Transverse colon (tissue), 4 donors: ENCODE results near the gene SLC38A7. TPM values are rescaled to one million over a fixed set of nuclear protein-coding genes. Genes with fewer than 3 reads are reported as not detected.

ENCODE experiments used
- DNase-seq: peaks from one replicate; pipeline ENCODE4 v3.0.0-alpha.2; 2019
- H3K27ac ChIP-seq, 4 donors: fragments of 200-600 bp; sonication (generic); 2 replicates each; pipeline ENCODE4 v1.5.1; 2016 to 2018; ENCODE audit warnings: inconsistent platforms in 4 of 4
- H3K27me3 ChIP-seq: fragments of 200-600 bp; sonication (generic); 2 replicates; pipeline ENCODE4 v1.5.1; 2017; ENCODE audit warnings: inconsistent platforms
- H3K36me3 ChIP-seq, 4 donors: fragments of 200-600 bp; sonication (generic); 2 replicates each; pipeline ENCODE4 v1.5.1; 2017 to 2019; ENCODE audit warnings: inconsistent platforms in 4 of 4
- H3K4me1 ChIP-seq, 4 donors: fragments of 200-600 bp; sonication (generic); 2 replicates each; pipeline ENCODE4 v1.5.1; 2017 to 2020; ENCODE audit warnings: inconsistent platforms in 4 of 4
- H3K4me3 ChIP-seq, 4 donors: fragments of 200-600 bp; sonication (generic); 1 replicate in 1 of 4; 2 replicates in 3 of 4; pipeline versions ENCODE4 v1.5.1 to v1.6.1; 2017 to 2019; ENCODE audit warnings: inconsistent platforms in 4 of 4
- H3K9me3 ChIP-seq, 2 donors: fragments of 200-600 bp; sonication (generic); 2 replicates each; pipeline ENCODE4 v1.5.1; 2017 to 2019; ENCODE audit warnings: inconsistent platforms in 2 of 2
- EP300 ChIP-seq: sonication (generic); formaldehyde crosslinking; IDR thresholded peaks from one replicate; pipeline ENCODE4 v1.6.1; 2017; ENCODE audit warnings: antibody characterized with exemption, low read depth
- POLR2A ChIP-seq: fragments of 450-650 bp; IDR thresholded peaks from one replicate; pipeline ENCODE4 v1.6.1; 2016; ENCODE audit warnings: antibody characterized with exemption, mild to moderate bottlenecking, moderate library complexity
- POLR2AphosphoS5 ChIP-seq, 3 donors: sonication (generic); formaldehyde crosslinking; IDR thresholded peaks; one replicate each; pipeline ENCODE4 v1.6.1; 2016; ENCODE audit warnings: antibody characterized with exemption in 3 of 3
- WGBS, 2 donors: methylation state at CpG; one replicate each; pipeline ENCODE4 v1.1.5; 2018; ENCODE audit warnings: low coverage in 1 of 2; 5-methylcytosine and 5-hydroxymethylcytosine counted together
- in situ Hi-C, 4 donors: fragments of 200-750 bp; cut with MboI; loops; one replicate each; pipeline versions ENCODE4 v1.15.0 to v1.15.1; 2017; ENCODE audit warnings: low sequenced_read_pairs in 3 of 4, low pct_ligation_motif_present in 1 of 4, low pct_unique_long_range_greater_than_20kb in 1 of 4
- intact Hi-C: fragments of 100-400 bp; cut with DNase I; formaldehyde crosslinking; loops from one replicate; pipeline ENCODE4 v1.15.1; 2023; ENCODE audit warnings: low total_unique reads
- total RNA-seq, 4 donors: library from RNA; depleted of rRNA; stranded (reverse); fragments of >200 nt; gene quantifications; one replicate each; pipeline ENCODE4 v1.1.0, GENCODE V29; 2016
- TF ChIP-seq, protein P1 (sequence below), 5 experiments: fragments of 200-600 bp in 3 of 5; fragments of 450-650 bp in 2 of 5; sonication (generic) in 3 of 5; IDR thresholded peaks; 1 replicate in 2 of 5; 2 replicates in 3 of 5; pipeline ENCODE4 v1.5.1; 2016 to 2017; ENCODE audit warnings: antibody characterized with exemption in 5 of 5, inconsistent platforms in 3 of 5, mild to moderate bottlenecking in 2 of 5, moderate library complexity in 1 of 5

The SLC38A7 gene
- total RNA-seq, 4 donors from 2014 or later = 6.7 to 54.5 (median 23.4) TPM

DNA sequence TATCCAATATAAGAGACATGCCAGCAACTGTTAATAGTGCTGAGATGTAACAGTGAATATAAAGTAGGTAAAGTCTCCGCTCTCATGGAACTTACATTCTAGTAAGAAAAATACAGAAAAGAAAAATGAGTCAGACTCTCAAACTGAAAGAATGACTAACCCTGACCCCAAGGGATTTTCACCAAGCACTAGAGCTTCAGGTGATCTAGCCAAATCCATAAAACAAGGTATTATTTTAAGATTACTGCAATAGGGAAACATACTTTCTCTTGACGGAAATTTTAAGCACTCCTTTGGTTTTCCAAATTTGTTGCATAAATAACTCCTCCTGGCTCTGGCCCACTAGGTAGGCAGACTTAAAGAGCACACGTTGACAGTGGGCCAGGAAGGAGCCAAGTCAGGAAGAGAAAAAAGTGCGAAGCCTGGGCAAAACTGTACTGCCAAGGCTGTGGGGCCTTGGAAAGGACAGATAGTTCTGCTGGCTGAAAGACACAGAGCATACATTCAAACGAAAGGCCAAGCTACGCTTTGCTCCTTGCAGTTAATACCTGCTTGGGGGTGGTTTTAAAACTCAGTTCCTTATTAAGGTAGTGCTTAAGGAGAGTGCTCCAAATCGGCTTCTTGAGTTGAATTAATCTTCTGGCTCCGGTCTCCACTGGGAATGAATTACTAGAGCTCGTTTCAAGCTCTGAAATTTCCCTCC lies 48.1 kb upstream of the SLC38A7 start:
- no peak for TF ChIP-seq EP300
- Histone ChIP-seq H3K36me3 (no peaks in the 10 kb centered on the region), H3K4me1 (peaks cover 7 to 23% (median 15%) of the 10 kb centered on the region in 4 donors), H3K27me3 (no peaks in the 10 kb centered on the region), H3K4me3 (peak overlapping the region in 3 of 4 donors; percentile 55 to 74 (median 74)), H3K27ac (peak overlapping the region; percentile 78 to 89 (median 86)), H3K9me3 (no peaks in the 10 kb centered on the region)
- in situ Hi-C loops = no loop called here
- DNase-seq = no peak
- WGBS, 2 donors = 24 to 29% methylated on average over 5 to 9 of the region's 9 CpGs
- intact Hi-C loops = no loop called here

- H3K4me1 ChIP-seq = peaks cover 7 to 23% (median 15%) of the 10 kb centered on the region in 4 donors
- TF ChIP-seq, protein P1, sequence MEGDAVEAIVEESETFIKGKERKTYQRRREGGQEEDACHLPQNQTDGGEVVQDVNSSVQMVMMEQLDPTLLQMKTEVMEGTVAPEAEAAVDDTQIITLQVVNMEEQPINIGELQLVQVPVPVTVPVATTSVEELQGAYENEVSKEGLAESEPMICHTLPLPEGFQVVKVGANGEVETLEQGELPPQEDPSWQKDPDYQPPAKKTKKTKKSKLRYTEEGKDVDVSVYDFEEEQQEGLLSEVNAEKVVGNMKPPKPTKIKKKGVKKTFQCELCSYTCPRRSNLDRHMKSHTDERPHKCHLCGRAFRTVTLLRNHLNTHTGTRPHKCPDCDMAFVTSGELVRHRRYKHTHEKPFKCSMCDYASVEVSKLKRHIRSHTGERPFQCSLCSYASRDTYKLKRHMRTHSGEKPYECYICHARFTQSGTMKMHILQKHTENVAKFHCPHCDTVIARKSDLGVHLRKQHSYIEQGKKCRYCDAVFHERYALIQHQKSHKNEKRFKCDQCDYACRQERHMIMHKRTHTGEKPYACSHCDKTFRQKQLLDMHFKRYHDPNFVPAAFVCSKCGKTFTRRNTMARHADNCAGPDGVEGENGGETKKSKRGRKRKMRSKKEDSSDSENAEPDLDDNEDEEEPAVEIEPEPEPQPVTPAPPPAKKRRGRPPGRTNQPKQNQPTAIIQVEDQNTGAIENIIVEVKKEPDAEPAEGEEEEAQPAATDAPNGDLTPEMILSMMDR (IDR thresholded peaks at IDR 0.05) = no peak
- TF ChIP-seq POLR2A = no peak
- TF ChIP-seq EP300 = no peak
- TF ChIP-seq POLR2AphosphoS5 (IDR thresholded peaks at IDR 0.05) = no peak
- no peak overlapping the region for H3K4me3 ChIP-seq
- 93 to 98% methylated on average over 9 to 11 of the region's 11 CpGs for WGBS, 2 donors
- no peaks in the 10 kb centered on the region for H3K36me3 ChIP-seq
- H3K27me3 ChIP-seq = no peaks in the 10 kb centered on the region
- intact Hi-C loops = no loop called here
- in situ Hi-C loops = no loop called here
- H3K27ac ChIP-seq = no peak overlapping the region
- no peaks in the 10 kb centered on the region for H3K9me3 ChIP-seq
- no peak for DNase-seq
These were observed 46.3 kb upstream of the SLC38A7 start for GRCh38 chr16:58730724-58731370.

DNA sequence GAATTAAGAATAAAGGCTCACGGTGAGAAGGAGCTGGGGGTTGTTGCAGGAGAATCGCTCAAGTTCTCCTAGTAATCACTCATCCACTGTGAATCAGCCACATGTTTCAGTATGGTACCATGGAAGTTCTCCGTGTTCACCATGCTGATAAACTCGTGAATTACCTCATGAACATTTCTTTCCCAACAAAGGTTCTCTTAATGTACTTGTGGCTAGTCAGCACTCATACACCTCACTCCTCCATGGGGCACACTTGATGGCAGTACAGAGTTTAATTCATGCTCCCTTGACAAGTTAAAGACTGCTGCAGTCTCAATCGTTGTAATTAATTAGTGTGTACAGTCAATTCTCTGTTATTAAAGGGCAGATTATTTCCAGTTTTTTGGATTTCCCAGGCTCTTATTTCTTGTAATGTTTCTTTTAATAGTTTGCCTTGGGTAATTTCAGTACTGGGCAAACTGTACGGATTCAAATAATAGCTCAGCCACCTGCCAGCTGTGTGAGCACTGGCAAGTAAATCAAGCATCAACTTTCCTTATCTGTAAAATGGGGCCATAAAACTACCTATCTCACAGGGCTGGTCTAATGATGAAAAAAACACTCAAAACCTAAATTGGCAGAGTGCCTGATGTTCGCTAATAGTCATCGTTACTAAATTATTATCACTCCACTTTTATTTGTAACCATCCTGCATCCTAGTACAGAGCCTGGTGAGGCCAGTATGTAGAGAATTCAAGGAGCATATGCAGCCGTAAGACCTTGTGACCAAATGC lies 43.4 kb upstream of the SLC38A7 start:
- no peak overlapping the region for H3K4me3 ChIP-seq
- no peaks in the 10 kb centered on the region for H3K9me3 ChIP-seq
- DNase-seq = no peak
- no peak overlapping the region for H3K27ac ChIP-seq
- H3K36me3 ChIP-seq = peaks cover 0 to under 1% (median 0%) of the 10 kb centered on the region in 4 donors
- 84% methylated on average over 7 to 9 of the region's 9 CpGs for WGBS, 2 donors
- in situ Hi-C loops = no loop called here
- H3K27me3 ChIP-seq = no peaks in the 10 kb centered on the region
- H3K4me1 ChIP-seq = peaks cover 7 to 14% (median 10%) of the 10 kb centered on the region in 4 donors
- intact Hi-C loops = no loop called here
- TF ChIP-seq, protein P1 (IDR thresholded peaks at IDR 0.05) = no peak
- no peak for TF ChIP-seq POLR2A
- TF ChIP-seq EP300 = no peak
- TF ChIP-seq POLR2AphosphoS5 (IDR thresholded peaks at IDR 0.05) = no peak

DNA sequence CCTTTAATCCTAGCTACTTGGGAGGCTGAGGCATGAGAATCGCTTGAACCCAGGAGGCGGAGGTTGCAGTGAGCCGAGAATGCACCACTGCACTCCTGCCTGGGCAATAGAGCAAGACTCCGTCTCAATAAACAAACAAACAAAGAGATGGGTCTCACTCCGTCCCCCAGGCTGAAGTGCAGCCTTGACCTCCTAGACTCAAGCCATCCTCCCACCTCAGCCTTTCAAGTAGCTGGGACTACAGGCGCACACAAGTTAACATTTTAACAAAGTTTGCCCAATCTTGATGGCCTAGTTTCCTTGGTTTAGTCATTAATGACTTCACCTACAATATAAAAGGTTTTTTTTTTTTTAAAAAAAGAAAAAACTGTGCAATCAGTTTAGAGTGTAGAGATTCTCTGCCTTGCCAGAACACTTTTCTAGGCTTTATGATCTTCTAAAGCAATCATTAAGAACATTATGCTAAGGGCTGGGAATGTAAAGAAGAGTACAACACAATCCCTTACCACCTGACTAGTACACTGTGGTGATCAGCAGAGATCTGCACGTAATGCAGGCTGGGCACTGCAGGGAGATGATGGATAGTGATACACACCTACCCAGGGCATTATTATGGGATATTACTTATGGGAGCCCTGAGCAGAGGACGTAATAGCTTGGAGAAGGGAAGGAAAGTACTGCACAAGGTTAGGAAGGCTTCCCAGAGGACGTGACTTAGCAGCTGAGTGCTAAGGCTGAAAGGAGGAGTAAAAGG lies 42.6 kb upstream of the SLC38A7 start:
- Histone ChIP-seq H3K27ac (no peak overlapping the region), H3K4me1 (peaks cover 0 to 6% (median 2%) of the 10 kb centered on the region in 4 donors), H3K4me3 (no peak overlapping the region), H3K27me3 (no peaks in the 10 kb centered on the region), H3K9me3 (no peaks in the 10 kb centered on the region), H3K36me3 (peaks cover 0 to 6% (median under 1%) of the 10 kb centered on the region in 4 donors)
- TF ChIP-seq, protein P1 (IDR thresholded peaks at IDR 0.05) = no peak
- TF ChIP-seq POLR2A (no peak), POLR2AphosphoS5 (IDR thresholded peaks at IDR 0.05) (no peak), EP300 (no peak)
- no peak for DNase-seq
- in situ Hi-C loops = no loop called here
- intact Hi-C loops = no loop called here
- 82 to 100% methylated on average over 3 to 9 of the region's 9 CpGs for WGBS, 2 donors
